Measurements from ENCODE around the gene CAV1.
A peak's percentile ranks its signal among the peaks of the same experiment; 100 is the strongest.

Gene CAV1

GRCh38 chr7:116499168-116500077 is 25.4 kb upstream of the CAV1 start, which contains the start of gene CAV2:
CAV2 (plus strand) TSS chr7:116499738; CDS start chr7:116499782, 44 bp downstream.
- Mint-ChIP-seq H3K4me3 (peak within 1 kb of the TSS; percentile 73), H3K27ac (no peak within 1 kb of the TSS), H3K4me1 (peaks cover 19% of the 10 kb centered on the region), H3K27me3 (peaks cover 37% of the 10 kb centered on the region), H3K9me3 (no peaks in the 10 kb centered on the region), H3K36me3 (no peaks in the 10 kb centered on the region)
- ATAC-seq: peak; percentile 69

DNA sequence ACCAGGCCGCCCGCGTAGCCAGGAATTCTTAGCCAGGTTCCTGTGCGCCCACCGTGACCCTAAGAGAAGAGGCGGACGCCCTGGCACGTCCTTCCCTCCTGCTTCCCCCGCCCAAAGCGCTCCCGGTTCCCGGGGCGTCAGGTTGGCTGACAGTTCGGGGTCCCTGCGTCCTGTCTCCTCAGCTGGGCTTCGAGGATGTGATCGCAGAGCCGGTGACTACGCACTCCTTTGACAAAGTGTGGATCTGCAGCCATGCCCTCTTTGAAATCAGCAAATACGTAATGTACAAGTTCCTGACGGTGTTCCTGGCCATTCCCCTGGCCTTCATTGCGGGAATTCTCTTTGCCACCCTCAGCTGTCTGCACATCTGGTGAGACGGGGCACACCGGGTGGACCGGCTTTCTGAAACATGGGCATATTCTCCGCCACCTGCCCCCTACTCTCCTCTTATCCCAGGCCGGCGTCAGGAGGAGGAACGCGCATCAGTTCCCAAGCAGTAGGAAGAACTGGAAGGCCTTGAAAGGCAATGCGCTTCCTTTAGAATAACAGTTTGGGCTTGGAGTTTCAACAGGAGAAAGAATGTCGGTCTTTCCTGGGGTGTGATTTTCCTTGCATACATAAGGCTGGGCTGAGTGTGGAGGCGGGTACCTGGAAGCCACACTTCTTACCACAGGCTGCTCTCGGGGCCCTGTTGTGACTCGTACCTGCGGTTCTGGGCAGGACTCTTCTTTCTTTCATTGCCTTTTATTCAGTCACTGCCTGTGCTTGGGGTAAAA is 24.6 kb upstream of the CAV1 start:
- Mint-ChIP-seq H3K27ac (no peak overlapping the region), H3K27me3 (peaks cover 37% of the 10 kb centered on the region), H3K36me3 (no peaks in the 10 kb centered on the region), H3K4me3 (peak overlapping the region; percentile 73), H3K4me1 (peaks cover 19% of the 10 kb centered on the region), H3K9me3 (no peaks in the 10 kb centered on the region)
- ATAC-seq: peak; percentile 46

GRCh38 chr7:116501425-116502167 is 23.2 kb upstream of the CAV1 start:
- ATAC-seq: no peak
- Mint-ChIP-seq H3K4me3 (no peak overlapping the region), H3K4me1 (peaks cover 19% of the 10 kb centered on the region), H3K36me3 (no peaks in the 10 kb centered on the region), H3K9me3 (no peaks in the 10 kb centered on the region), H3K27ac (no peak overlapping the region), H3K27me3 (peaks cover 37% of the 10 kb centered on the region)

GRCh38 chr7:116502201-116503096 is 22.4 kb upstream of the CAV1 start:
- H3K4me3 Mint-ChIP-seq: no peak overlapping the region
- H3K27ac Mint-ChIP-seq: no peak overlapping the region

DNA sequence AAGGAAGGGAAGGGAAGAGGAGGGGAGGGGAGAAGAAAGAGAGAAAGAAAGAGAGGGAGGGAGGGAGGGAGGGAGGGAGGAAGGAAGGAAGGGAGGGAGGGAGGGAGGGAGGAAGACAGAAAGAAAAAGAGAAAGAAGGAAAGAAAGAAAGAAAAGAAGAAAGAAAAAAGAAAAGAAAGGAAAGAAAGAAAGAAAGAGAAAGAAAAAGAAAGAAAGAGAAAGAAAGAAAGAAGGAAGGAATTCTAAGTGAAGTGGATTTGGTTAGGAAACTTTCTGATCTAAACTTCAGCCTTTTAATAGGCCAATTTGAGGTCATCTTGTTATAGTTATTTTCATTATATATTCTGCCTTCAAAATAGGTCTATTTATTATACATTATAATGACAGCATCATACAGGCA is 21.0 kb upstream of the CAV1 start:
- H3K27ac Mint-ChIP-seq: no peak overlapping the region
- no peak overlapping the region for H3K4me3 Mint-ChIP-seq
- no peak for ATAC-seq
- H3K4me1 Mint-ChIP-seq: peaks cover 15% of the 10 kb centered on the region
- H3K27me3 Mint-ChIP-seq: peaks cover 32% of the 10 kb centered on the region
- no peaks in the 10 kb centered on the region for H3K36me3 Mint-ChIP-seq
- no peaks in the 10 kb centered on the region for H3K9me3 Mint-ChIP-seq

More at GRCh38 chr7:116502201-116503096, 22.4 kb upstream of the CAV1 start:
- no peaks in the 10 kb centered on the region for H3K36me3 Mint-ChIP-seq
- ATAC-seq: no peak
- H3K27me3 Mint-ChIP-seq: peaks cover 37% of the 10 kb centered on the region
- no peaks in the 10 kb centered on the region for H3K9me3 Mint-ChIP-seq
- peaks cover 19% of the 10 kb centered on the region for H3K4me1 Mint-ChIP-seq

GRCh38 chr7:116505278-116505677 is 19.6 kb upstream of the CAV1 start:
- H3K36me3 Mint-ChIP-seq: no peaks in the 10 kb centered on the region
- H3K4me1 Mint-ChIP-seq: peaks cover 7% of the 10 kb centered on the region
- no peak overlapping the region for H3K27ac Mint-ChIP-seq
- no peak overlapping the region for H3K4me3 Mint-ChIP-seq
- ATAC-seq: no peak
- no peaks in the 10 kb centered on the region for H3K9me3 Mint-ChIP-seq
- peaks cover 23% of the 10 kb centered on the region for H3K27me3 Mint-ChIP-seq

- Mint-ChIP-seq H3K27me3 (peaks cover 17% of the 10 kb centered on the region), H3K4me1 (peaks cover 2% of the 10 kb centered on the region)
Observed at GRCh38 chr7:116505823-116506222, 19.0 kb upstream of the CAV1 start.

GRCh38 chr7:116509982-116510579 is 14.8 kb upstream of the CAV1 start:
- no peak for ATAC-seq
- Mint-ChIP-seq H3K36me3 (no peaks in the 10 kb centered on the region), H3K4me1 (peaks cover 15% of the 10 kb centered on the region), H3K27me3 (no peaks in the 10 kb centered on the region), H3K27ac (no peak overlapping the region), H3K4me3 (no peak overlapping the region), H3K9me3 (no peaks in the 10 kb centered on the region)

More at GRCh38 chr7:116505823-116506222, 19.0 kb upstream of the CAV1 start:
- Mint-ChIP-seq H3K9me3 (no peaks in the 10 kb centered on the region), H3K27ac (no peak overlapping the region), H3K4me3 (no peak overlapping the region), H3K36me3 (no peaks in the 10 kb centered on the region)
- no peak for ATAC-seq

DNA sequence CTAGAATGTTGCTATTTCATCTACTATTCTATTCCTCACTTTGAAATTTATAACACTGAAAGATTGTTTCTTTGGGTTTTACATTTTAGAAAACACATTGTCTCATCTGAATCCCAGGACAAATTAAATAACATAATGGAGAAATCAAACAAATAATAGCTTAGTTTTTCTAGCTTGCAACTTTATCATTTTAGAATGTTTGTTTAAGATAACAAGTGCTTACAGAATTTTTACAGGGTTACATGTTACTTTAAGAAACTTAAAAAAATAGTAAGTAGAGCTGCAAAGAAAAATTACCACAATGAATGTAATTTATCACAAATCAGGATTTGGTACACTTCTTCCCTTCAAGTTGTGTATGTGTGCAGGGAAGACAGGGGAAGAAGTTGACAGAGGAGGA is 14.0 kb upstream of the CAV1 start:
- ATAC-seq: no peak
- peak overlapping the region; percentile 79 for H3K27ac Mint-ChIP-seq
- no peaks in the 10 kb centered on the region for H3K36me3 Mint-ChIP-seq
- H3K9me3 Mint-ChIP-seq: no peaks in the 10 kb centered on the region
- H3K27me3 Mint-ChIP-seq: no peaks in the 10 kb centered on the region
- H3K4me3 Mint-ChIP-seq: no peak overlapping the region
- H3K4me1 Mint-ChIP-seq: peaks cover 15% of the 10 kb centered on the region

DNA sequence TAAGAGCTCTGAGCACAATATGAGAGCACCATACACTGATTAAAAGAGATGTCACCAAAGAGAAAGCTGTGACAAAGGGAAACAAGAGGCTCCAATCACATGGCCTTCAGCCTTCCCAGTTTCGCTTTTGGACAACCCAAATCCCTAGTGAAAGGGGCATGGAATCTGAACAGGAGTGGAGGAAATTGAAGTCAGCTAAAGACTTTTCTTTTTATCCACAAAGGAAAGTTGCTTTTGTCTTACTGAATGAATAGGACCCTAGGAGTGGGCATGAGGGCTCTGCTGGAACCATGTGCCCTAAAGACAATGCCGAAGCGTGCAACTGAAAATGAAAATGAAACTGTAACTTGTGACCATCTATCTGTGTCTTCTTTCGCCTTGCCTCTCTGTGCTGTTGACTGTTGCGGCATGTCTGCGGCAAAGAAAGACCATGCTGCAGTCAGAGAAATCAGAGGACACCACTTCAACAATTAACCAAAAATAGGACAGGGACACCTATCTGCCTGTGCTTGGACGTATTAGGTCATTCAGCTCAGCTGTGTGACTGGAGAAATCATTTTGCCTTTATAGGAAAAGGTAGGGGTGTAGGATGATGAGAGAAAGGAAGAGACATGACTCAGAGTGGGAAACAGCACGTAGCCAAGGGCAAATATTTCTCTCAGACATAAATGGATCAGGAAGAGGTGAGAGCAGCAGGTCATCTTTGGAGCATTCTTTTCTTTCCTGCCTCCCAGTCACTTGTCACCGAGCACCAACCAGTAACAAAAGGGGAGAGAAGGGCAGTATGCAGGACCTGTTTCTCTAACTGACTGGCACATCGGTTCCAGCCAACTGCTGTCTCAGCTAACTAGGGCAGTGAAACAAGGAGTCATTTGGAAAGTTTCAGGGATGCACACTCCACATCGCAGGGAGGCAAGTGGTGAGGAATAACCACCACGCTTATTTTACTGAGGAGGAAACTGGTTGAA is 13.0 kb upstream of the CAV1 start:
- peak; percentile 96 for ATAC-seq
- H3K27ac Mint-ChIP-seq: peak overlapping the region; percentile 79

DNA sequence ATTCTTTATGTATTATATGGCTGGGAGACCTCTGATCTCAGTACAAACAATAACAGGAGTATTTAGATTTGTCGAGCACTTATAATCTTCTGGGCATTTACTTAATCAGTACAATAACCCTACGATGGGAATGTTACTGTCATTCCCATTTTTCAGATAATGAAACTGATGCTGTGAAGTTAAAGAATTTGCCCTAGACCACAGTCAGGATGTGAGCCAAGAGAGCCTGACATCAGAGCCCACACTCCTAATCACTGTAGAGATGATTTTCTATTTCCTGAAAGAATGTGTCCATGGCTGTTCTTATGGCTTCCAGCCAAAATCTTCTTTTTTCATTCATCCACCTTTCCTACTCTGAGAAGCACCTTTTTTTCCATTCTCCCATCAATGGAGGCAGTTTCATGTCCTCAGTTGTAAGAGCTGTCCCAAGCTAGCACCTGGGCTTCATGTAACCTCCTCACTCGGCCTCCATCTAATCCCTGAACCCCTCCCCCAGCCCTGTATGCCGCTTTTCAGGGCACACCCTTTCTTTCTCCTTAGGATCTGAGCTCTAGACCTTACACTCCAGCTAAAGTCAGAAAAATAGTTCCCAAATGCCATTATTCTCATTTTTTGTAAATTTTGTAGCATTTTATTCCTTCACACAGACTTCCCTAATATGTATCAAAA is 12.2 kb upstream of the CAV1 start:
- Mint-ChIP-seq H3K4me3 (peak overlapping the region; percentile 20), H3K9me3 (no peaks in the 10 kb centered on the region), H3K27me3 (no peaks in the 10 kb centered on the region), H3K4me1 (peaks cover 15% of the 10 kb centered on the region), H3K27ac (peak overlapping the region; percentile 79), H3K36me3 (no peaks in the 10 kb centered on the region)
- ATAC-seq: no peak

More for the DNA sequence above, 13.0 kb upstream of the CAV1 start:
- Mint-ChIP-seq H3K4me3 (peak overlapping the region; percentile 81), H3K27me3 (no peaks in the 10 kb centered on the region), H3K36me3 (no peaks in the 10 kb centered on the region), H3K9me3 (no peaks in the 10 kb centered on the region), H3K4me1 (peaks cover 15% of the 10 kb centered on the region)

GRCh38 chr7:116515584-116515983 is 9.3 kb upstream of the CAV1 start:
- no peak for ATAC-seq
- Mint-ChIP-seq H3K4me3 (no peak overlapping the region), H3K9me3 (no peaks in the 10 kb centered on the region), H3K4me1 (peaks cover 15% of the 10 kb centered on the region), H3K27me3 (no peaks in the 10 kb centered on the region), H3K27ac (no peak overlapping the region), H3K36me3 (no peaks in the 10 kb centered on the region)

DNA sequence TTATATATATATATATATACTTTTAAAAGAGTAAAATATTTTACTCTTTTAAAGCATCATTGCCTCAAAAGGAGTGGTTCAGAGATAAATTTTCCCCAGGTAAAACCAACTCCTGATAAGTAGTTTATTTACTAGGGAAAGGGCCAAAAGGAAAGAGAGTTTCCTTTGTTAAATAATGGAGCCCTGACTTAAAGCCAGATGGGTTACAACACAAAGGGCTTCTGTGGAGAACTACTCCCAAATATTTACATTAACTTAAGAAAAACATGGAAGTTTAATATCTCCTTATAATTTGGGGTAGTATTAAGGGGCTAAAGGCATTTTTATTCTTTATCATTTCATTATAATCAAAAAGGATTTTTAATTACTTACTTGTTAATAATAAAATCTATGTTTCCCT is 8.5 kb upstream of the CAV1 start:
- no peaks in the 10 kb centered on the region for H3K9me3 Mint-ChIP-seq
- H3K36me3 Mint-ChIP-seq: no peaks in the 10 kb centered on the region
- H3K27ac Mint-ChIP-seq: no peak overlapping the region
- no peaks in the 10 kb centered on the region for H3K27me3 Mint-ChIP-seq
- no peak for ATAC-seq
- peaks cover 15% of the 10 kb centered on the region for H3K4me1 Mint-ChIP-seq
- no peak overlapping the region for H3K4me3 Mint-ChIP-seq

All from stimulated activated memory B cell treated with anti-CD40 and anti-IgM and Interleukin-4, amounts not matched to agents 10 μg/mL and 1 μg/mL and 100 μg/mL, for 72 hours (primary cell).